ENCODE data around the gene CHST13.

CHST13 gene

GRCh38 chr3:126510308-126510910 is 13.5 kb upstream of the CHST13 start:
- no peak for DNase-seq

- DNase-seq: no peak
Observed at GRCh38 chr3:126511291-126511690, 12.7 kb upstream of the CHST13 start.

GRCh38 chr3:126512026-126512425 is 11.9 kb upstream of the CHST13 start:
- no peak for DNase-seq

- no peak for DNase-seq
Observed at GRCh38 chr3:126512916-126513650, 10.9 kb upstream of the CHST13 start.

GRCh38 chr3:126514161-126514560 is 9.8 kb upstream of the CHST13 start:
- no peak for DNase-seq

- no peak for DNase-seq
Observed at GRCh38 chr3:126515066-126515706, 8.8 kb upstream of the CHST13 start.

GRCh38 chr3:126516152-126516935 is 7.6 kb upstream of the CHST13 start:
- DNase-seq: no peak

GRCh38 chr3:126516936-126517290 is 7.0 kb upstream of the CHST13 start:
- no peak for DNase-seq

GRCh38 chr3:126517291-126517951 is 6.5 kb upstream of the CHST13 start, which contains the start of gene UROC1:
TSS of gene UROC1 (minus strand) at chr3:126517773. CDS start at chr3:126517719, 54 bp downstream.
- no peak for DNase-seq

GRCh38 chr3:126517986-126518778 is 5.8 kb upstream of the CHST13 start:
- DNase-seq: no peak

- DNase-seq: no peak
Observed at GRCh38 chr3:126518779-126519177, 5.2 kb upstream of the CHST13 start.

GRCh38 chr3:126519506-126520455 is 4.2 kb upstream of the CHST13 start:
- no peak for DNase-seq

GRCh38 chr3:126521122-126521891 is 2.6 kb upstream of the CHST13 start:
- no peak for DNase-seq

- DNase-seq: peak; percentile 46 to 48
Observed at GRCh38 chr3:126522363-126522788, 1.6 kb upstream of the CHST13 start.

GRCh38 chr3:126524429-126524988 is 554 bp downstream of the CHST13 start:
- DNase-seq: no peak

- DNase-seq: no peak
Observed at GRCh38 chr3:126525091-126525852, 1.3 kb downstream of the CHST13 start.

- no peak for DNase-seq
Observed at GRCh38 chr3:126525853-126526667, 2.1 kb downstream of the CHST13 start.

GRCh38 chr3:126526668-126527005 is 2.7 kb downstream of the CHST13 start:
- no peak for DNase-seq

All from Kasumi-1 (cell line).